Erythroblast (primary cell): ENCODE data around the gene FRMD5.

Experiments used
- GATA1 ChIP-seq: IDR thresholded peaks from 2 replicates; pipeline ENCODE4 v1.6.1; 2011; ENCODE audit warnings: low read depth, mild to moderate bottlenecking, control low read depth, low read length, moderate library complexity
- POLR2A ChIP-seq: IDR thresholded peaks from 2 replicates; pipeline ENCODE4 v1.6.1; 2011; ENCODE audit warnings: mild to moderate bottlenecking, low read length

GRCh38 chr15:43873651-43874050, 321.4 kb downstream of the FRMD5 start:
- TF ChIP-seq POLR2A (no peak), GATA1 (no peak)
